T47D (cell line): ENCODE results near the gene GJD4.

Source experiments
- DNase-seq, 2 experiments: peaks; one replicate each; pipeline versions ENCODE4 v3.0.0 to v3.0.0-alpha.2; 2011 to 2012; ENCODE audit warnings: low read depth in 1 of 2, low spot score in 1 of 2
- JUND ChIP-seq: IDR thresholded peaks from 2 replicates; pipeline ENCODE4 v1.6.1; 2012; ENCODE audit warnings: low read depth
- in situ Hi-C: cut with HindIII; loops from 2 replicates; pipeline ENCODE4 v1.10.0; 2016; ENCODE audit warnings: low sequenced_read_pairs, low pct_unique_long_range_greater_than_20kb

The GJD4 gene

GRCh38 chr10:35605191-35605590 lies at the start of gene GJD4:
Gene GJD4, plus strand, starts transcription at chr10:35605341. Its CDS starts 227 bp downstream, at chr10:35605568.
- DNase-seq = no peak
- in situ Hi-C loops = no loop called here
- no peak for TF ChIP-seq JUND

- no peak for TF ChIP-seq JUND
- in situ Hi-C loops = no loop called here
- no peak for DNase-seq
Observed at GRCh38 chr10:35555962-35556930, 48.9 kb upstream of the GJD4 start.

GRCh38 chr10:35558276-35558675 lies 46.9 kb upstream of the GJD4 start:
- no peak for DNase-seq
- in situ Hi-C loops = no loop called here
- no peak for TF ChIP-seq JUND

- TF ChIP-seq JUND = no peak
- DNase-seq = no peak
- in situ Hi-C loops = no loop called here
Observed at GRCh38 chr10:35559416-35559815, 45.7 kb upstream of the GJD4 start.

GRCh38 chr10:35561715-35562114 lies 43.4 kb upstream of the GJD4 start:
- DNase-seq = no peak
- in situ Hi-C loops = no loop called here
- no peak for TF ChIP-seq JUND

- TF ChIP-seq JUND = no peak
- DNase-seq = no peak
- in situ Hi-C loops = no loop called here
Observed at GRCh38 chr10:35562427-35562826, 42.7 kb upstream of the GJD4 start.

- in situ Hi-C loops = no loop called here
- TF ChIP-seq JUND = no peak
- peak; percentile 67 to 85 for DNase-seq
Observed at GRCh38 chr10:35563261-35563891, 41.8 kb upstream of the GJD4 start.

- TF ChIP-seq JUND = no peak
- DNase-seq = no peak
- in situ Hi-C loops = no loop called here
Observed at GRCh38 chr10:35564341-35564968, 40.7 kb upstream of the GJD4 start.

GRCh38 chr10:35565602-35566081 lies 39.5 kb upstream of the GJD4 start:
- in situ Hi-C loops = no loop called here
- DNase-seq = no peak
- no peak for TF ChIP-seq JUND

- in situ Hi-C loops = no loop called here
- TF ChIP-seq JUND = no peak
- DNase-seq = no peak
Observed at GRCh38 chr10:35567951-35568350, 37.2 kb upstream of the GJD4 start.

- no peak for TF ChIP-seq JUND
- in situ Hi-C loops = no loop called here
- DNase-seq = no peak
Observed at GRCh38 chr10:35568483-35569015, 36.6 kb upstream of the GJD4 start.

GRCh38 chr10:35569111-35569707 lies 35.9 kb upstream of the GJD4 start:
- DNase-seq = no peak
- no peak for TF ChIP-seq JUND
- in situ Hi-C loops = no loop called here

GRCh38 chr10:35569836-35570235 lies 35.3 kb upstream of the GJD4 start:
- in situ Hi-C loops = no loop called here
- TF ChIP-seq JUND = no peak

More at GRCh38 chr10:35569836-35570235, 35.3 kb upstream of the GJD4 start:
- DNase-seq = no peak
